ENCODE measurements around the gene AIG1.

Gene AIG1

DNA sequence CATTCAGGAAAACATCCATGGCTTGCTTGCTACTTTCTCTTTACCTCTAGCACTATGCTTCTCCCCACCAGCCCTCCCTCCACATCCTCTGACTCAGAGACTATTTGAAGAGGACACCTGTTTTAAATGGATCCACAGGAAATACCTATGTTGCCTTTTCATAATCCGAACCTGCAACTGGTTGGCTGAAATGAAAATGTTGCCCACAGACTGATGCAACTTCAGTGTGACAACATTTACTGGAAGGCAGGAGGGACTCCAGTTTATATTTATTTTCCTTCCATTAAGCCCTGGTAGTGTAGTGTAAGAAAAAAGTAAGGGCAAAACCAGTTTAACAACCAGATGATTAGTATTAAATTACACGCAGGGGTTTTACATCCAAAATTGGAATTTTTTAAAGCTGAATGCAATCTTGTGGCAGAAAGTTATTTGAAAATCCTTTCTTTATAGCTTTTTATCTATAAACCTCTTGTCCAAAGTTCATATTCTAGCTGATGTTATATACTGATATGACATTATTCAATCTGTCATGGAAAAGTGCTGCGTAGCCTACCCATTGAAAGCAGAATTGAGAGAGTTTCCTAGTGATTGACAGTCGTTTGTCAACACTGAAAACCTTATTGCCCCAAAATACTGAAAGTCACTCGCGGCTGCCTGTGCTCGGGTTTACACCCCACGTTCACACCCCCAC is 881 bp upstream of the AIG1 start:
- no peak for TF ChIP-seq EZH2 (IDR thresholded peaks at IDR 0.05; ENCODE audit: borderline replicate concordance, low read depth, low read length, severe bottlenecking)
- TF ChIP-seq, protein P1, sequence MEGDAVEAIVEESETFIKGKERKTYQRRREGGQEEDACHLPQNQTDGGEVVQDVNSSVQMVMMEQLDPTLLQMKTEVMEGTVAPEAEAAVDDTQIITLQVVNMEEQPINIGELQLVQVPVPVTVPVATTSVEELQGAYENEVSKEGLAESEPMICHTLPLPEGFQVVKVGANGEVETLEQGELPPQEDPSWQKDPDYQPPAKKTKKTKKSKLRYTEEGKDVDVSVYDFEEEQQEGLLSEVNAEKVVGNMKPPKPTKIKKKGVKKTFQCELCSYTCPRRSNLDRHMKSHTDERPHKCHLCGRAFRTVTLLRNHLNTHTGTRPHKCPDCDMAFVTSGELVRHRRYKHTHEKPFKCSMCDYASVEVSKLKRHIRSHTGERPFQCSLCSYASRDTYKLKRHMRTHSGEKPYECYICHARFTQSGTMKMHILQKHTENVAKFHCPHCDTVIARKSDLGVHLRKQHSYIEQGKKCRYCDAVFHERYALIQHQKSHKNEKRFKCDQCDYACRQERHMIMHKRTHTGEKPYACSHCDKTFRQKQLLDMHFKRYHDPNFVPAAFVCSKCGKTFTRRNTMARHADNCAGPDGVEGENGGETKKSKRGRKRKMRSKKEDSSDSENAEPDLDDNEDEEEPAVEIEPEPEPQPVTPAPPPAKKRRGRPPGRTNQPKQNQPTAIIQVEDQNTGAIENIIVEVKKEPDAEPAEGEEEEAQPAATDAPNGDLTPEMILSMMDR (IDR thresholded peaks at IDR 0.05; ENCODE audit: borderline replicate concordance, extremely low read depth, low read length, poor library complexity, severe bottlenecking), result no peak
- Histone ChIP-seq H3K79me2 (ENCODE audit: insufficient read depth, low read length) (no peaks in the 10 kb centered on the region), H2AFZ (ENCODE audit: low read depth, low read length) (peak overlapping the region; percentile 96), H3K9ac (ENCODE audit: low read depth, low read length) (peak overlapping the region; percentile 62), H4K20me1 (ENCODE audit: insufficient read depth, low read length) (no peaks in the 10 kb centered on the region), H3K27ac (ENCODE audit: low read length) (peak overlapping the region; percentile 70), H3K9me3 (ENCODE audit: insufficient read depth, low read length, severe bottlenecking) (no peaks in the 10 kb centered on the region), H3K27me3 (ENCODE audit: insufficient read depth, low read length, poor library complexity) (no peaks in the 10 kb centered on the region), H3K4me1 (ENCODE audit: insufficient read depth, low read length) (peaks cover 40% of the 10 kb centered on the region), H3K4me2 (ENCODE audit: insufficient read depth, low read length) (peak overlapping the region; percentile 96), H3K4me3 (ENCODE audit: low read depth in 1 of 2, low read length in 2 of 2) (peak overlapping the region; percentile 77 to 90), H3K36me3 (ENCODE audit: insufficient read depth, low read length) (no peaks in the 10 kb centered on the region)
- peak; percentile 73 for ATAC-seq (ENCODE audit: insufficient read depth, low read depth)
- peak; percentile 61 for DNase-seq

DNA sequence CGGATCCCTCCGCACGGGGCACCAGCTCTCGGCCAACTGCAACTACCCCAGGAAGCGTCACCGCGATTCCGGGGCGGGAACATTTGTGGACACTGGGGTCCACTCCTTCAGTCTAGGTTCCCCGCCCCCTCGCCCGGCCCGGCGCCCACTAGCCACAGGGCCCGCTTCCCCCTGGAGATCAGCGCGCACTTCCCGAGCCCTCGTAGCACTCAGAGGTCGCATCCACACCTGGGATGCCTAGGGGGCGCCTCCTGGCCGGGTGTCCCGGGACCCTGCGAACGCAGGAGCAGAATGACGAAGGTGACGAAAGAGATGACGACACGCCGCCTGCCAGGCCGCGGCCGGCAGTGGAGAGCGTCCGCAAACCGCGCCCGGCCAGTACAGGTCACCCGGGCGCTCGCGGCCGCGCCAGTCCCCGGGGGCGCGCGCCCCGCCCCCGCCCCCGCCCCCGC is 309 bp upstream of the AIG1 start:
- no peaks in the 10 kb centered on the region for H3K9me3 ChIP-seq (ENCODE audit: insufficient read depth, low read length, severe bottlenecking)
- TF ChIP-seq EZH2 (IDR thresholded peaks at IDR 0.05; ENCODE audit: borderline replicate concordance, low read depth, low read length, severe bottlenecking), result no peak
- TF ChIP-seq, protein P1 (IDR thresholded peaks at IDR 0.05; ENCODE audit: borderline replicate concordance, extremely low read depth, low read length, poor library complexity, severe bottlenecking), result peak; percentile 59
- H3K4me3 ChIP-seq (ENCODE audit: low read depth in 1 of 2, low read length in 2 of 2), result peak overlapping the region; percentile 77 to 90
- peaks cover 44% of the 10 kb centered on the region for H3K4me1 ChIP-seq (ENCODE audit: insufficient read depth, low read length)
- H3K4me2 ChIP-seq (ENCODE audit: insufficient read depth, low read length), result peak overlapping the region; percentile 96
- DNase-seq (peak; percentile 70), ATAC-seq (ENCODE audit: insufficient read depth, low read depth) (peak; percentile 71)
- H4K20me1 ChIP-seq (ENCODE audit: insufficient read depth, low read length), result no peaks in the 10 kb centered on the region
- H2AFZ ChIP-seq (ENCODE audit: low read depth, low read length), result peak overlapping the region; percentile 96
- H3K9ac ChIP-seq (ENCODE audit: low read depth, low read length), result peak overlapping the region; percentile 62
- H3K36me3 ChIP-seq (ENCODE audit: insufficient read depth, low read length), result no peaks in the 10 kb centered on the region
- H3K79me2 ChIP-seq (ENCODE audit: insufficient read depth, low read length), result no peaks in the 10 kb centered on the region
- peak overlapping the region; percentile 70 for H3K27ac ChIP-seq (ENCODE audit: low read length)
- H3K27me3 ChIP-seq (ENCODE audit: insufficient read depth, low read length, poor library complexity), result no peaks in the 10 kb centered on the region

DNA sequence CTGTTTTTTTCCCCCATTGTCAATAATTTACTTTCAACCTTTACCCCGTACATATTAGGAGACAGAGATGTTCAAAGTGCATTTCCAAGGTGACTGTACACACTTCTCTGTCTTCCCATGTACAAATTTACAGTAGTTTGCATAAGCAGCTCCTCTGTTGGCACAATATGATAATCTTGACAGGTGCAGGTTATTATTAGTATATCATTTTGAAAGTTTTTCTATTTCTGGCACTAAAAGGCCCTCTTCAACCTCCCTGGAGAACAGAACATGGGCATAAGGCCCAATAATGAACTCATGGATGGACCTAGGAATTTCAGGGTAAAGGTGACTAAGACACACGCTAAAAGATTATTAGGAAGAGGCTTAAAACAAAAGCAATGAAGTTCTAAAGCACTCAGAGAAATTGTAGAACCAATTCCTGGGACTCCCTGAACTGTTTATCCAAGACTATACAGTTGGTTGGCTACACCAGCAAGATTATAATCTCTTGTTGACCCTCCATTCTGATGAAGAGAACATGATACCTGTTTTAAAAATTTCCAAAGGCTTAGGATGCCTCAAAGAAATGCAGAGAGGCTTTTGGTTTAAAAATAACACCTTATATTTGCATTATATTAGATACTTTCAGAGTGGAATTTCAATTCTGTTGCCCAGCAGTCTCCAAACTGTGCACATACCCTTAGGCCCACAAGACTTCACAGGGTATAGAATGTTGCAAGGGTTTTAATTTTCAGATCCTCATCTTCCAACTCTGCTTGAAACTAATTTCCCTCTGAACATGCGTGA is 1.1 kb downstream of the AIG1 start:
- no peak for TF ChIP-seq EZH2 (IDR thresholded peaks at IDR 0.05; ENCODE audit: borderline replicate concordance, low read depth, low read length, severe bottlenecking)
- TF ChIP-seq, protein P1 (IDR thresholded peaks at IDR 0.05; ENCODE audit: borderline replicate concordance, extremely low read depth, low read length, poor library complexity, severe bottlenecking), result no peak
- no peak overlapping the region for H3K27ac ChIP-seq (ENCODE audit: low read length)
- H3K4me1 ChIP-seq (ENCODE audit: insufficient read depth, low read length), result peaks cover 44% of the 10 kb centered on the region
- no peak overlapping the region for H3K9ac ChIP-seq (ENCODE audit: low read depth, low read length)
- DNase-seq (no peak), ATAC-seq (ENCODE audit: insufficient read depth, low read depth) (no peak)
- no peaks in the 10 kb centered on the region for H3K9me3 ChIP-seq (ENCODE audit: insufficient read depth, low read length, severe bottlenecking)
- no peaks in the 10 kb centered on the region for H3K36me3 ChIP-seq (ENCODE audit: insufficient read depth, low read length)
- H3K4me2 ChIP-seq (ENCODE audit: insufficient read depth, low read length), result peak overlapping the region; percentile 96; the same call in 1 of the 2 replicates
- H3K79me2 ChIP-seq (ENCODE audit: insufficient read depth, low read length), result no peaks in the 10 kb centered on the region
- peak overlapping the region in 1 of 2 experiments; percentile 90; a peak in 2 of 4 replicates for H3K4me3 ChIP-seq (ENCODE audit: low read depth in 1 of 2, low read length in 2 of 2)
- H2AFZ ChIP-seq (ENCODE audit: low read depth, low read length), result peak overlapping the region; percentile 91; the same call in 1 of the 2 replicates
- H4K20me1 ChIP-seq (ENCODE audit: insufficient read depth, low read length), result no peaks in the 10 kb centered on the region
- H3K27me3 ChIP-seq (ENCODE audit: insufficient read depth, low read length, poor library complexity), result no peaks in the 10 kb centered on the region
